ENCODE measurements around the gene BRCA1.
A peak's percentile ranks its signal among the peaks of the same experiment; 100 is the strongest.
"Not testable (repeated sequence)": the region's sequence is repeated elsewhere in the genome, so short reads cannot be mapped to it uniquely, and the experiment has no call there.

BRCA1 gene

DNA sequence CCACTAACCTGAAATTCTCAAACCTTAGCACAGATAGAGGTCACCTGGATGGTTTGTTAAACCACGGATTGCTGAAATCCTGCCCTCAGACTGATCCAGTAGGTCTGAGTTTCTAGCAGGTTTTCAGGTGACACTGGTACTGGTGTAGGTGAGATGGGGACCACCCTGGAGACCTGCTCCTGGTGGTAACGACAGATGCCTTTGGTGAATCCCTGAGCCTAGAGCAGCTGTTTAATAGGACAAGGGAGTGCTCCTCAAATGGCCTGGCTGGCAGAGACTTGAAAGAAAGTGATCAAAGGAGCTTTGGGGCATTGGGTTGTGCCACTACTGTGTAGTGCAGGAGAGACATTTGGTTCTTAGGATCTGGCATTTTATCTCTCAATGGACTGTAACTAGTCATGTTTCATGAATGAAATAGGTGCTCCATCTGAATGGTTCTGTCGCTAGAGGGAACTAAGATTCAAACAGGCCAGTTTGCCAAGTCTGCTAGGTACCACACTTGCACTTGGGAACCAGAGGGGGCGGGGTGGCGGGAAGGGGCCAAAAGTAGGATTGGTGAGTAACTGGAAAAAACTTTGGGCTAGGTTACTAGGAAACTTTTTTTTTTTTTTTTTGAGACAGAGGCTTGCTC is 121.5 kb downstream of the BRCA1 start:
- Histone ChIP-seq H3K27ac (ENCODE audit: low read depth, low read length) (no peak overlapping the region), H3K9me3 (ENCODE audit: control insufficient read depth in 1 of 2, low read length in 2 of 2) (no peaks in the 10 kb centered on the region), H3K36me3 (ENCODE audit: control insufficient read depth in 1 of 2, insufficient read depth in 2 of 2, low read length in 2 of 2) (peaks cover 19 to 36% of the 10 kb centered on the region in 2 donors), H3K27me3 (ENCODE audit: control insufficient read depth in 1 of 2, insufficient read depth in 2 of 2, low read length in 2 of 2) (no peaks in the 10 kb centered on the region), H3K4me1 (ENCODE audit: control insufficient read depth in 1 of 2, insufficient read depth in 2 of 2, low read length in 2 of 2) (peaks cover 11 to 16% of the 10 kb centered on the region in 2 donors), H3K4me3 (ENCODE audit: low read depth in 1 of 2, low read length in 2 of 2) (no peak overlapping the region), H3K9ac (ENCODE audit: low read depth in 1 of 2, low read length in 2 of 2) (no peak overlapping the region)

DNA sequence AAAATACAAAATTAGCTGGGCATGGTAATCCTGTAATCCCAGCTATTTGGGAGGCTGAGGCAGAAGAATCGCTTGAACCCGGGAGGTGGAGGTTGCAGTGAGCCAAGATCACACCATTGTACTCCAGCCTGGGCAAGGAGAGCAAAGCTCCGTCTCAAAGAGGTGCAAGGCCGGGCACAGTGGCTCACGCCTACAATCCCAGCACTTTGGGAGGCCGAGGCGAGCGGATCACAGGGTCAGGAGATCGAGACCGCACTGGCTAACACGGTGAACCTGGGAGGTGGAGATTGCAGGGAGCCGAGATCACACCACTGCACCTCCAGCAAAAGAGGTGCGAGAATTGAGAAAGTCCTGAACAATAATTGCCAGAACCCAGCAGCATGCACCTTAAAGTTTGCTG is 124.3 kb downstream of the BRCA1 start:
- Histone ChIP-seq H3K9ac (ENCODE audit: low read depth in 1 of 2, low read length in 2 of 2) (peak overlapping the region in 1 of 2 donors; percentile 18), H3K36me3 (ENCODE audit: control insufficient read depth in 1 of 2, insufficient read depth in 2 of 2, low read length in 2 of 2) (peaks cover 19 to 36% of the 10 kb centered on the region in 2 donors), H3K4me1 (ENCODE audit: control insufficient read depth in 1 of 2, insufficient read depth in 2 of 2, low read length in 2 of 2) (peaks cover 19 to 27% of the 10 kb centered on the region in 2 donors)
- H3K4me3 ChIP-seq (ENCODE audit: low read depth in 1 of 2, low read length in 2 of 2); H3K9me3 ChIP-seq (ENCODE audit: control insufficient read depth in 1 of 2, low read length in 2 of 2); H3K27ac ChIP-seq (ENCODE audit: low read depth, low read length); H3K27me3 ChIP-seq (ENCODE audit: control insufficient read depth in 1 of 2, insufficient read depth in 2 of 2, low read length in 2 of 2): not testable (repeated sequence)

DNA sequence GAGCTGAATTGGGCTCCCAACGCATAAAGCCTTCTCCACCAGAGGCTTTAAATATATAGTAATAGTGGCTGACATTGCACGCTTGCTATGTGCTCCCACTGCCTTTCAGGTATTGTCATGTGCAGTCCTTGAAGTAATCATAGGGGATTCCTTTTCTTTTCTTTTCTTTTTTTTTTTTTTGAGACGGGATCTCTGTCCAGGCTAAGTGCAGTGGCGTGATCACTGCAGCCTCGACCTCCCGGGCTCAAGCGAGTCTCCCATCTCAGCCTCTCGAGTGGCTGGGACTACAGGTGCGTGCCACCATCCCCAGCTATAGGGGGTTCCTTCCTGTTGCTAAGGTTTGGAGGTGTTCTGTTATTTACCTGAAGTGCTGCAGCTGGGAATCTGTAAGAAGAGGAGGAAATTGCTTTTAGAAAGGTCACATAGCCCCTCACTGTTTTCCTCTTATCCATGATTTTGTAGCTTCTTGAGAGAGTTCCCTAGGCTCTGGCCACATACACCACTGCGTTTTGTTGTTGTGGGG is 126.1 kb downstream of the BRCA1 start:
- Histone ChIP-seq H3K4me3 (ENCODE audit: low read depth in 1 of 2, low read length in 2 of 2) (peak overlapping the region; percentile 96 to 97), H3K27me3 (ENCODE audit: control insufficient read depth in 1 of 2, insufficient read depth in 2 of 2, low read length in 2 of 2) (no peaks in the 10 kb centered on the region), H3K36me3 (ENCODE audit: control insufficient read depth in 1 of 2, insufficient read depth in 2 of 2, low read length in 2 of 2) (peaks cover 19 to 36% of the 10 kb centered on the region in 2 donors), H3K9me3 (ENCODE audit: control insufficient read depth in 1 of 2, low read length in 2 of 2) (no peaks in the 10 kb centered on the region), H3K27ac (ENCODE audit: low read depth, low read length) (peak overlapping the region; percentile 90), H3K4me1 (ENCODE audit: control insufficient read depth in 1 of 2, insufficient read depth in 2 of 2, low read length in 2 of 2) (peaks cover 19 to 27% of the 10 kb centered on the region in 2 donors), H3K9ac (ENCODE audit: low read depth in 1 of 2, low read length in 2 of 2) (peak overlapping the region; percentile 95 to 97)

DNA sequence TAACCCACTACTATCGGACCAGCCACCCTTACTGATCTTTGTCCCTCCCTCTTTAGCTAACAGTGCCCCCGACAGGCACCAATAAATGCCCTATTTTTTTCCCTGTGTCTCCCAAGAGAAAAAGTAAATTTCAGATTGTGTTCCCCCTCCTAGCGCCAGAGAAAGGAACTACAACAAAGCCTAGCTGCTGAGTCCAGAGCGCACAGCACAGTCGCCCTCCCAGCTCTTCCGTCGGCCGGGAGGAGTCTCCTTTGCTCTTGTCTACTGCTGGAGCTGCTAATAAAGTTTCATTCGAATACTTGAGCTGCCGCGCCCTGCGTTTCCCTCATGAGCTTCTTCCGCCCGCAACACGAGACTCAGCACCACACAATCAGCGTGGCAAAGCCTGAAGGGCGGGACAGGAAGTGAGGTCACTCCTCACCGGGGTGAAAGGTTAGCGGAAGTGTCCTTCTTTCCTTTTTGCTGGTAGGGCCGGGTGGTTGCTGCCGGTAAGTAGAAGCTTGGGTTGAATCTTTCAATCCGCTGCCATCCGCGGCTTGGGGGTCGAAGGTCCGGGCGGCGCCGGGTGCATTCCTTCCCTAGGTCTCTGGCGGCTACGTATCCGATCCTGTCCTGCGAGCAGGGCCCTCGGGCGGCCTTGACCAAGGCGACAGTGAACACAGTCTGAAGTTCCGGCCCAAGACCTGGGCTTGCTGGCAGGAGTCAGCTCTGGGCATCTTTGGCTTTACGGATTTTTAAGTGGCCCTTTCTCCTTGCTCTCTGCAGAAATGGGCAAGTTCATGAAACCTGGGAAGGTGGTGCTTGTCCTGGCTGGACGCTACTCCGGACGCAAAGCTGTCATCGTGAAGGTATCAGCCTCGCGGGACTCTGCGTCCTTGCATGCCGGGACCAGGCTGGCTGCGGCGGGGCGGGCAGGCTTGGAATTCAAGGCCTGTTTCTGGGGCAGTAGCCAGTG is 126.9 kb downstream of the BRCA1 start, which contains the start of gene RPL27:
RPL27 (plus strand) TSS at position 436 of the 955 bp plus-strand sequence; CDS start at position 768, 332 bp downstream.
- H3K36me3 ChIP-seq (ENCODE audit: control insufficient read depth in 1 of 2, insufficient read depth in 2 of 2, low read length in 2 of 2) = peaks cover 17 to 36% of the 10 kb centered on the region in 2 donors
- peak within 1 kb of the TSS; percentile 95 to 97 for H3K9ac ChIP-seq (ENCODE audit: low read depth in 1 of 2, low read length in 2 of 2)
- peak within 1 kb of the TSS; percentile 96 to 97 for H3K4me3 ChIP-seq (ENCODE audit: low read depth in 1 of 2, low read length in 2 of 2)
- H3K4me1 ChIP-seq (ENCODE audit: control insufficient read depth in 1 of 2, insufficient read depth in 2 of 2, low read length in 2 of 2) = peaks cover 19 to 27% of the 10 kb centered on the region in 2 donors
- no peaks in the 10 kb centered on the region for H3K27me3 ChIP-seq (ENCODE audit: control insufficient read depth in 1 of 2, insufficient read depth in 2 of 2, low read length in 2 of 2)
- H3K9me3 ChIP-seq (ENCODE audit: control insufficient read depth in 1 of 2, low read length in 2 of 2) = no peaks in the 10 kb centered on the region
- peak within 1 kb of the TSS; percentile 90 for H3K27ac ChIP-seq (ENCODE audit: low read depth, low read length)

DNA sequence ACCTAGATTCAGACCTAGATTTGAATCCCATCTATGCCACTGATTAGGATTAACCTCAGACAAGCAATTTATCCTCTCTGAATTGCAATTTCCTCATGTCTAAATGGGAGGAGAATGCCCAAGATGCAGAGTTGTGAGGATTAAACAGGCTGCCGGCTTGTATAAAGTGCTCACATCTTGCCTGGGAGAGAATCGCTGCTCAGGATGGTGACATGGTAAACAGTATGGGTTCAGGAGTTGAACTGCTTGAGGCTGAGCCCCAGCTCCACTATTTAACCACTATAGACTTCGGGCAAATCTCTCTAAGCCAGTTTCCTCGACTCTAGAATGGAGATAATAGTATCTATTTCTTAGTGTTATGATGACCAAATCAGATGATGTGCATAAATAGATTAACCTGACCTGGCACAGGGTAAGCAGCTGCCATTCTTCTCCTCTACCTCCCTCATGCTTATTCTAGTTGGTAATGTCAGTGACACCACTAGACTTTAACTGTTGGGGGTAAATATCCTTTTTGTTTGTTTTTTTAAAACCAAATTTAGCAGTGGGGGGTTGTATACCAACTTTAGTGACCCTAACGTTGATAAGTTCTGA is 127.7 kb downstream of the BRCA1 start:
- H3K27ac ChIP-seq (ENCODE audit: low read depth, low read length) = peak overlapping the region; percentile 22
- H3K4me1 ChIP-seq (ENCODE audit: control insufficient read depth in 1 of 2, insufficient read depth in 2 of 2, low read length in 2 of 2) = peaks cover 19 to 27% of the 10 kb centered on the region in 2 donors
- peaks cover 24 to 36% of the 10 kb centered on the region in 2 donors for H3K36me3 ChIP-seq (ENCODE audit: control insufficient read depth in 1 of 2, insufficient read depth in 2 of 2, low read length in 2 of 2)
- H3K27me3 ChIP-seq (ENCODE audit: control insufficient read depth in 1 of 2, insufficient read depth in 2 of 2, low read length in 2 of 2) = no peaks in the 10 kb centered on the region
- H3K9me3 ChIP-seq (ENCODE audit: control insufficient read depth in 1 of 2, low read length in 2 of 2) = no peaks in the 10 kb centered on the region
- peak overlapping the region; percentile 24 to 55 for H3K4me3 ChIP-seq (ENCODE audit: low read depth in 1 of 2, low read length in 2 of 2)
- H3K9ac ChIP-seq (ENCODE audit: low read depth in 1 of 2, low read length in 2 of 2) = peak overlapping the region; percentile 0 to 39
